Measurements from ENCODE around the gene C1QTNF9B. TPM values are rescaled to one million over a fixed set of nuclear protein-coding genes. Genes with fewer than 3 reads are reported as not detected.

The C1QTNF9B gene
- total and polyA plus RNA-seq, 2 donors (not counting 1 experiment from before 2014, with no cell fraction given): not detected

- Histone ChIP-seq H2AFZ (ENCODE audit: insufficient read depth, low read depth, low read length, poor library complexity, severe bottlenecking) (no peak overlapping the region), H3K4me3 (ENCODE audit: control extremely low read depth in 1 of 5, extremely low read depth in 1 of 5, insufficient read depth in 1 of 5, low read depth in 2 of 5, low read length in 4 of 5) (no peak overlapping the region), H3K36me3 (replicated peaks in 1 of 2; ENCODE audit: control extremely low read depth in 1 of 2, control insufficient read depth in 1 of 2, extremely low read depth in 1 of 2, insufficient read depth in 2 of 2, low read length in 1 of 2) (peaks cover 6 to 12% of the 10 kb centered on the region in 2 experiments), H3K27ac (ENCODE audit: low read length in 2 of 2) (no peak overlapping the region), H3K4me2 (replicated peaks; ENCODE audit: low read depth, low read length, poor library complexity, severe bottlenecking) (no peak overlapping the region), H3K9ac (ENCODE audit: low read length) (no peak overlapping the region), H3K4me1 (ENCODE audit: control insufficient read depth in 2 of 2, insufficient read depth in 2 of 2, low read length in 2 of 2) (no peaks in the 10 kb centered on the region), H3K79me2 (ENCODE audit: control insufficient read depth, insufficient read depth, low read length) (no peaks in the 10 kb centered on the region), H4K20me1 (ENCODE audit: control insufficient read depth, insufficient read depth, low read length, poor library complexity, severe bottlenecking) (no peaks in the 10 kb centered on the region), H3K27me3 (replicated peaks in 1 of 4; ENCODE audit: control extremely low read depth in 1 of 4, control insufficient read depth in 3 of 4, insufficient read depth in 4 of 4, low read length in 3 of 4) (no peaks in the 10 kb centered on the region), H3K9me3 (ENCODE audit: control extremely low read depth in 1 of 3, control insufficient read depth in 2 of 3, insufficient read depth in 1 of 3, low read length in 2 of 3) (no peaks in the 10 kb centered on the region)
- no peak for ATAC-seq (ENCODE audit: low read depth)
- no CpG with 5 or more reads among the region's 4 CpGs for WGBS (ENCODE audit: insufficient coverage)
- CTCF ChIA-PET: interaction anchor here (0.6 to 1.5 kb wide), 2 partner anchors 25 to 412 kb away, joined by 3 read pairs; no protein-coding TSS in a partner anchor
- no peak overlapping the region for H3K4me3 Mint-ChIP-seq
- no peak overlapping the region for H3K27ac Mint-ChIP-seq
- no peaks in the 10 kb centered on the region for H3K27me3 Mint-ChIP-seq
- no peak for TF ChIP-seq EZH2 (IDR thresholded peaks at IDR 0.05; ENCODE audit: borderline replicate concordance, insufficient read depth, low read depth, low read length, poor library complexity, severe bottlenecking)
- POLR2A ChIA-PET: no interaction called here
- H3K4me1 Mint-ChIP-seq: no peaks in the 10 kb centered on the region
- DNase-seq: no peak
- H3K9me3 Mint-ChIP-seq (ENCODE audit: insufficient read depth): no peaks in the 10 kb centered on the region
- intact Hi-C loops (cut with micrococcal nuclease): no loop called here
Measured at GRCh38 chr13:23877286-23877685, 20.0 kb downstream of the C1QTNF9B start.

GRCh38 chr13:23876265-23876664 is 21.0 kb downstream of the C1QTNF9B start:
- peaks cover 6 to 12% of the 10 kb centered on the region in 2 experiments for H3K36me3 ChIP-seq (replicated peaks in 1 of 2; ENCODE audit: control extremely low read depth in 1 of 2, control insufficient read depth in 1 of 2, extremely low read depth in 1 of 2, insufficient read depth in 2 of 2, low read length in 1 of 2)
- no peak overlapping the region for H3K27ac ChIP-seq (ENCODE audit: low read length in 2 of 2)
- no peak for TF ChIP-seq EZH2 (IDR thresholded peaks at IDR 0.05; ENCODE audit: borderline replicate concordance, insufficient read depth, low read depth, low read length, poor library complexity, severe bottlenecking)
- no peak for TF ChIP-seq CTCF (IDR thresholded peaks at IDR 0.05)
- peaks cover 3% of the 10 kb centered on the region for H3K4me1 Mint-ChIP-seq
- intact Hi-C loops (cut with micrococcal nuclease): no loop called here
- H2AFZ ChIP-seq (ENCODE audit: insufficient read depth, low read depth, low read length, poor library complexity, severe bottlenecking): no peak overlapping the region
- POLR2A ChIA-PET: no interaction called here
- no peak for DNase-seq
- 100% methylated on average over 1 of the region's 2 CpGs for WGBS (ENCODE audit: insufficient coverage)
- peaks cover 1 to 2% of the 10 kb centered on the region in 2 donors for H3K4me1 ChIP-seq (ENCODE audit: control insufficient read depth in 2 of 2, insufficient read depth in 2 of 2, low read length in 2 of 2)
- H3K79me2 ChIP-seq (ENCODE audit: control insufficient read depth, insufficient read depth, low read length): no peaks in the 10 kb centered on the region
- no peaks in the 10 kb centered on the region for H3K9me3 Mint-ChIP-seq (ENCODE audit: insufficient read depth)
- H3K4me3 ChIP-seq (ENCODE audit: control extremely low read depth in 1 of 5, extremely low read depth in 1 of 5, insufficient read depth in 1 of 5, low read depth in 2 of 5, low read length in 4 of 5): no peak overlapping the region
- H3K27ac Mint-ChIP-seq: no peak overlapping the region
- H3K4me2 ChIP-seq (replicated peaks; ENCODE audit: low read depth, low read length, poor library complexity, severe bottlenecking): no peak overlapping the region
- H3K9me3 ChIP-seq (ENCODE audit: control extremely low read depth in 1 of 3, control insufficient read depth in 2 of 3, insufficient read depth in 1 of 3, low read length in 2 of 3): no peaks in the 10 kb centered on the region
- H3K4me3 Mint-ChIP-seq: no peak overlapping the region
- H3K27me3 ChIP-seq (replicated peaks in 1 of 4; ENCODE audit: control extremely low read depth in 1 of 4, control insufficient read depth in 3 of 4, insufficient read depth in 4 of 4, low read length in 3 of 4): no peaks in the 10 kb centered on the region
- H4K20me1 ChIP-seq (ENCODE audit: control insufficient read depth, insufficient read depth, low read length, poor library complexity, severe bottlenecking): no peaks in the 10 kb centered on the region
- H3K9ac ChIP-seq (ENCODE audit: low read length): no peak overlapping the region
- CTCF ChIA-PET: interaction anchor here (2.1 kb wide), 1 partner anchor 409 kb away, joined by 4 read pairs; no protein-coding TSS in a partner anchor
- no peaks in the 10 kb centered on the region for H3K27me3 Mint-ChIP-seq
- ATAC-seq (ENCODE audit: low read depth): no peak
